ENCODE measurements around the gene KRT17.
"Not testable (repeated sequence)": the region's sequence is repeated elsewhere in the genome, so short reads cannot be mapped to it uniquely, and the experiment has no call there.

KRT17 gene

DNA sequence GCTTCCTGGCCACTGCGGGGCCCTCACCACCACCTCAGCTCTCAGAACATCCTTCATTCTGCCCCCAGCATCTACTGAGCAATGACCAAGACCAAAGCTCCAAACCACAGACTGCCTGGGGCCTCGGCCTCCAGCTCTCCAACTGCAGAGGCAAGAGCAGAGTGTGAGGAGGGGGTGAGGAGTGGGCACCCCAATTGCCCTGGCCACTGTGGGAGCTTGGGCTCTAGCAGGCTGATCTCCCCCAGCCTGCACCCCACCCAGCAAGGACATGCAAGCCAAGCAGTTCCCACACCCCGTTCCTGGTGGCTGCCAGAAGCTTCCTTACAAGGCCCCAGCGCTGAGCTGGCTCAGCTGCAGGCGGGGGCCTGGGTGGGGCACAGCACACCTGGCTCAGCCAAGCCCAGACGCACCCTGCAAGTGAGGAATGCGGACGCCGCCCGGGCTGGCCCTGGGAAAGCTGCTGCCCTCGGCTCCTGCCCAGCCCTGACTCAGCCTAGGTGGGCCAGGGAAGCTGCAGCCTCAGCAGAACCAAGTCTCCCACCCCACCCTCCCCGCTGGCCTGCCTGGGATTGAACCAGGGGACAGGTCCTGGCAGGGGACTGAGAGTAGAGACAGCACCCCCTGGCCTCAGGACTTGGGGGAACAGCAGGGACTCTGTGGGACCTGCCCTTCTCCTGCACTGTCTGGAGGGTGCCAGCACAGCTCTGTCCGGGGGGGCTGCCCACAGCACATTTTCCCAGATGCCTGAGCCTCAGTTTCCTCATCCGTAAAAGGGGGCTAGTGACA is 29.7 kb upstream of the KRT17 start:
- no peak for DNase-seq (ENCODE audit: low read depth in 2 of 2)

DNA sequence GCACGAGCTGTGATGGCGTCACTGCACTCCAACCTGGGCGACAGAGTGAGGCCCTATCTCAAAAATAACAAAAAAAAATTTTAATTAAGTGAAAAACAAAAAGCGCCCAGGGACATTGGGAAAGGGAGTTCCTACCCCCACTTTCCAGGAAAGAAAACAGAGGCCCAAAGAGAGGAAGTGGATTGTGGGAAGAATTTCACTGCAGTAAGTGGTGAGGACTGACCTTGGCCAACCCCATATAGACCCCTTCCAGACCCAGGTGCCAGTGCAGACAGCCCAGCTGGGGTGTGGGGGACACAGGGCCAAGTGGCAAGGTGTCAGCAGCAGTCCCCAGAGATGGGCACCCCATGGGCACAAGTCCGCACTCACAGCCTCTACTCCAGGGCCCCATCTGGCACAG is 29.0 kb upstream of the KRT17 start:
- no peak for DNase-seq (ENCODE audit: low read depth in 2 of 2)

DNA sequence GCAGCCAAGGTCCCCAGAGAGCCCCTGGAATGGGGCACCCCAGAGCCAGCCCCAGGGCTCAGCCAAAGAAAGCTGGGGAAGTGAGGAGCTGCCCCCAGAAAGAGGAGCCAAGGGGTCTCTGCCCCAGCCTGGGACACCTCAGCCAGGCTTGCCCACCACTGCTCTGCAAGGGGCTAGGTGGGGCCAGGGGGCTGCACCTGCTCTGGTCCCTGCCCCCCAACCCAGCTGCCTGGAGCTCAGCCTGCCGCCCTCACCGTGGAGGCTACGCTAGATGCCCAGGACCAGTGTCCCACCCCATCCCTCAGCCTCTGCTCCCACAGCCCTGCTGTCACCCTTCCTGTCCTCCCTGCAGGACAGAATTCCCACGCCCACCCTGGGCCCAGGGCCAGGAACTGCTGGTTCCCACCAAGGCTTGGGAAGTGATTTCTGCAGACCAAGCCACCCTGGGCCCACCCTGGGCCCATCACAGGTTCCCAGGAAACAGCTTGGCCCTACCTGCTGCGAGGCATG is 28.1 kb upstream of the KRT17 start:
- DNase-seq (ENCODE audit: low read depth in 2 of 2) = no peak

DNA sequence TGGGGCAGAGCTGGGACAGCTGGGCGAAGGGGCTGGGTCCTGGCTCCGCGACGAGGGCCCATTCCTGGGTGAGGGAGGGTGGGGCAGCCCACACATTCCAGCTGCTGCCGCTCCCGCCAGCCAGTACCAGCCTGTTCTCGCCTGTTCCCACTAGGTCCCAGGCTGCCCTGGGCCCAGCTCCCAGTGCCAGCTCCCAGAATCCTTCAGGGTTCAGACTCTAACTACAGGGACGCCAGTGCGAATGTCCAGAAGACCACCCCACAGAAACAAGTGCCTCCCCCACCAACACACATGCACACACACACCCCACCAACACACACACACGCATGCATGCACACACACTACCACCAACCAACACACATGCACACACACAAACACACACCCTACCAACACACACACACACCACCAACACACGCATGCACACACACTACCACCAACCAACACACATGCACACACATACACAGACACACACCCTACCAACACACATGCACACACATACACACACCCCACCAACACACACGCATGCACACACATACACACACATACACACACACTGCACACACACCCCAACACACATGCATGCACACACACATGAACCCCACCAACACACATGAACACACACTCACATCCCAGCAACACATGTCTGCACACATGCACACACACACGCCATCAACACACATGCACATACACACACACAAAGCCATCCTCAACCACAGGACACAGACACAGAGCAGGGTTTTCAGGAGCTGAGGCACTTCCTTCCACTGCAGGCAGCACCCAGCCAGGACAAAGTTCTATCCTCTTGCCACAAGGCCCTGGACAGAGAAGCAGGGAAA is 27.5 kb upstream of the KRT17 start:
- DNase-seq (ENCODE audit: low read depth in 2 of 2) = no peak

DNA sequence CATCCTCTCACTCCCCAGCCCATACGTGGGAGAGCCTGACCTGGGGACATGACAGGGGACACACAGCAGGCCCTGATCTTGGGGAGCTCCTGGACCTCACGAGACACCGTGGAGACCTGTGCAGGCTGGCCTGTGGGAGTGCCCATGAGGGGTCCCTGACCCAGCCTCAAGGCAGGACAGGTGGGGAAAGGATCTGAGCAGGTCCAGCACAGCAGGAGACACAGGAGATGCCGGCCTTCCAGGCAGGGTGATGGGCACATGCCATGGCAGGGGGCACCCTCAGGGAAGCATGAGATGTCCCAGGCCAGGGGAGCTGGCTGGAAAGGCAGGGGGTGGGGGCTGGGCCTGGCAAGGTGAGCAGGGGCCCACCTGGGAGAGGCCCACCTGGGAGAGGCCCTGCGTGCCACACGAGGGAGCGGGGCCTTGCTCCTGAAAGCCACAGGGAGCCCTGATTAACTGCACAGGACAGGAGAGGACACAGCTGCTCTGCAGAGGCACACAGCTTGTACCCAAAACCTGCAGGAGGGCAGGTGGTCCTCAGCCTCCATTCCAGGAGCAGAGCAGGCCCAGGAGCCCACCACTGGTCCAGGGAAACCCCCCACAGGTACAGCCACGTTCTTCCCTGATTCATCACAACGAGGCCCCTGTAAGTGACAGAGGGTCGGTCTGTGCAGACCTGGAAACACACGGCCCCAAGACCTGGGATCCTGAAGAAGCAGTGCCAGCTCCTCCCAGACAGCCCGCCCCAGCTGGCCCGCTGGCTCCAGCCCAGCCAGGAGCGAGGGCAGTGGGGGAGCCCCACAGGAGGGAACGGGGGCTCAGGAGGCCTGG is 26.6 kb upstream of the KRT17 start:
- no peak for DNase-seq (ENCODE audit: low read depth in 2 of 2)

DNA sequence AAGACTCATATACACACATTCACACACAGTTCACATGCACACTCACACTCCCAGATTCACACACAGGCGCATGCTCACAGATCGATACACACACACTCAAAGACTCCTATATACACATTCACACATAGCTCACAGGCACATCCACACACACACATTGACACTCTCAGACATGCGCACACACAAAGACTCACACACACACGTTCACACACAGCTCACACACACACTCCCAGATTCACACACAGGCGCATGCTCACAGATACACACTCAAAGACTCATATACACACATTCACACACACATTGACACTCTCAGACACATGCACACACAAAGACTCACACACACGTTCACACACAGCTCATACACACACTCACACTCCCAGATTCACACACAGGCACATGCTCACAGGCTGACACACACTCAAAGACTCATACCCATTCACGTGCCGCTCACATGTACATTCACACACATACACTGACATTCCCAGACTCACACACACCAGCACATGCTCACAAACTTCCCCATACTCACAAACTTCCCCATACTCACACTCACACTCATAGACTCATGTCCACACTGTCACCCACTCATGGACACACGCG is 25.6 kb upstream of the KRT17 start:
- no peak for DNase-seq (ENCODE audit: low read depth in 2 of 2)

DNA sequence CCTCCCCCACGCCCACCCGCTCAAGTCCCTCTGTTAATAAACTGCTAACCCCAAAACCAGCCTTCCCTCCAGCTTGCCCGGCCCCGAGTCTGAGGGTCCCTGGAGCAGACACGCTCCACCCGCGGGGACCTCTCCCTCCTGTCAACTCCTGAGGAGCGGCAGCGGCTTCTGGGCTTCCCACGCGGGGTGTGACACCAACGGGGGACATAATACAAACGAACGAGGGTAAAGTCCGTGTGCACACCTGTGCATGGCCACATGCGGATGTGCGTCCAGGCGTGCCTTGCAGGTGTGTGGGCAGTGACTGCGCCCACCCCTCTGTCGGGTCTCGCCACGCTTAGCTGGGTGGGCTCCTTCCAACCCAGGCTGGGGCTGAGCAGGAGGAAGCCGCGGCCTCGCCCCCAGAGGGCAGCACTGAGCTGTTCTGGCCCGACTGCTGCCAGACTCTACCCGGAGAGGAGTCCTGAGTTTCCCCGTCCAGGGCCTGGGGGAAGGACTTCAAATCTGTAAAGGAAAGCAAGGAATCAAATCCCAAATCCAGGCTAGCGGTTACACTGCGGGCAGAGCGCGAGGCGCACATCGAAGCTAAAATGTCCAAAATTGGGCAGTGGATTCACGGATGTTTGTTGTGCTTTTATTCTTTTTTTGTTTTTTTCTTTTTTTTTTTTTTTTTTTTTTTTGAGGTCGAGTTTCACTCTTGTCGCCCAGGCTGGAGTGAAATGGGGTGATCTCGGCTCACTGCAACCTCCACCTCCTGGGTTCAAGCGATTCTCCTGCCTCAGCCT is 24.2 kb upstream of the KRT17 start:
- DNase-seq (ENCODE audit: low read depth in 2 of 2) = peak; percentile 55 to 57

DNA sequence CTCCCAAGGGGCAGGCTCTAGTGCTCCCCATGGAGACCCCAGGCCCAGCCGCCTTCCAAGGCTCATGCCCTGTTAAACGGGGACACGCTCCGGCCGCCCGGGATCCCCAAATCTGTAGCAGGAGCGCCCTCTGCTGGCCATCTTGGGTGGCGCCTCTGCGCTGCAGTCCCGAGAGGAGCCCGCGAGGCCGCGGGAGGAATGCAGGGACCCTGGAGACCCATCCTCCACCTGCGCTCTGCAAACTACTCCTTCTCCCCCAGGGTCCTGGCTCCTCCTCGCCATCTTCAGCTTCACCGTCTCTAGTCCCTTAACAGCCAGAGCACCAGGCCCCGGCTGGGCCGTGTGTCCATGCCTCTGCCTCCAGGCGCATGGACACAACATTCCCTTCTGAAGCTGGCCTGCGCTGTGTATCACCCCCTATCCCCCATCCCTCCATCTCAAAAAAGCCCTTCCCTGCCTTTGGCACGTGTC is 23.6 kb upstream of the KRT17 start:
- peak; percentile 58 to 64 for DNase-seq (ENCODE audit: low read depth in 2 of 2)

DNA sequence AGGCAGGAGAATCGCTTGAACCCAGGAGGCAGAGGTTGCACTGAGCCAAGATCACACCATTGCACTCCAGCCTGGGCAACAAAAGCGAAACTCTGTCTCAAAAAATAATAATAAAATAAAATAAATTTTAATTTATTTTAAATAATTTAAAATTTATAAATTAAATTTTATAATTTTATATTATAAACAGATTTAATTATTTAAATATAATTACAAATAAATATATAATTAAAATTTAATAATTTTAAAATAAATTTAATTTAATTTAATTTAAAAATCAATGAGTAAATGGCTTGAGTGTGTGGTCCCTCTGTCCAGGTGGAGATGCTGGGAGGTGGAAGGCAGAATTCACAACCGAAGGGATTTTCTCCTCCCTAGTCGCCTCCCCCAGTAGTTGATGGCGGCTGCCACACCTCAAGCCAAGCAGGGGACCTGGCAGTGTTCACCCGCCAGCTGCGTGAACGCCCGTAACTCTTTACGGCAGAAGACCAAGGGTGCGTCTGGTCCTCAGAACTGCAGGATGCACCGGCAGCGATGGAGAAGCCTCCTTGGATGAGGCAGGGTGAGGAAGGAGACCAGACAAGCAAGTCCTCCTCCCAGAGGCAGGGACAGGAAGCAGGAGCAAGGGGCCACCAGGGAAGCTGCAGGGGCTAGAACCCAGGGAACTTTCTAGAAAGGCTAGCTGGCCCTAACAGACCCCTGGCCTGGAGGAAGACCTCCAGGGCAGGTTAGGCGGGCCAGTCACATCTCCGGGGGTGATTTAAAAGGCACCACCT is 22.9 kb upstream of the KRT17 start:
- no peak for DNase-seq (ENCODE audit: low read depth in 2 of 2)

DNA sequence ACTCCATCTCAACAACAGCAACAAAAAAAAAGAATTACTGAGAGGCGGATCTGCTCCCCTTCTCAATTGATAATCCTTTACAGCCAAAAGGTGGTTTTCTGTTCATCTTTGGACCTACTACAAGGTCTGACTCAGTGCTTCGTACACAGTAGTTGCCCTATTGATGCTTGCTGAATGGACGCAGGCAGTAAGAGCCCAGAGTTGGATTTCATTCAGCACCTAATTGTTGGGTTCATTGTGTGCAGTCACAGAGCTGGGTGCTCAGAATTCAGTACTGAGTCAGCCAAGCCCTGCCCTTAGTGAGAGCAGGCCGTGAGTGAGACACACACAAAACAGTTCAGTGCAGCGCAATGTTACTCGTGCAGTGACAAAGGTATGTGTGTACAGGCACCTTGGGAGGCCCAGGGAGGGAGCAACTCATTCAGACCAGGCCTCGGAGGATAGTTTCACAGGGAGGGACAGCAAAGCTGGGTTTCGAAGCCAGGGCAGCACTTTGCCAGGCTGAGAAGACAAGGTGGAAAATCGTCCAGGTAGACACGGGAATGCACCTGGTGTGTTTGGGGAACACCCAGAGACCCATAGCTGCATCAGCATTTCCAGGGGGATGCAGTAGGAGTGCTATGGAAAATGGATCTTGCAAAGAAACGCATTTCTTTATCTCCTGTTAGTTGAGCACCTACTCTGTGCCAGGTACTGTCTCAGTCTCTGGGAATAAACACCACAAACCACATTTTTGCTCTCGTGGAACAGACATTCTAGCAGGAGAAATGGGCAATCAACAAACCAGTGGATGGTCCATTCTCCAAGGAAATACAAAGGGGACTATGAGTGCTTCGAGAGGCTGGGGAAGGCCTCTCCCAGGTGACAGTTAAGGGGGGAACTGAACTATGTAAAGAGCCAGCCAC is 18.1 kb upstream of the KRT17 start:
- no peak for DNase-seq (ENCODE audit: low read depth in 2 of 2)

DNA sequence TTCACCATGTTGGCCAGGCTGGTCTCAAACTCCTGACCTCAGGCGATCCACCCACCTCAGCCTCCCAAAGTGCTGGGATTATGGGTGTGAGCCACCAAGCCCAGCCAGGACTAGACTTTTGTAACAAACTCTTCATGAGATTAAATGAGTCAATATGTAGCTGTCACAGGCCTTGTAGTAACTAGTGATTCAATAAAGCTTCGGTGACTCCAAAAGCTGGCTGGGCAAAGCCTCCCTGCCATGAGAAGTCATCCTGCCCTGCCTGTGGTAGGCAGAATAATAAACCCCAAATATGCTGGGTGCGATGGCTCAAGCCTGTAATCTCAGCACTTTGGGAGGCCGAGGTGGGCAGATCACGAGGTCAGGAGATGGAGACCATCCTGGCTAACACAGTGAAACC is 16.2 kb upstream of the KRT17 start:
- not testable (repeated sequence) for DNase-seq (ENCODE audit: low read depth in 2 of 2)

DNA sequence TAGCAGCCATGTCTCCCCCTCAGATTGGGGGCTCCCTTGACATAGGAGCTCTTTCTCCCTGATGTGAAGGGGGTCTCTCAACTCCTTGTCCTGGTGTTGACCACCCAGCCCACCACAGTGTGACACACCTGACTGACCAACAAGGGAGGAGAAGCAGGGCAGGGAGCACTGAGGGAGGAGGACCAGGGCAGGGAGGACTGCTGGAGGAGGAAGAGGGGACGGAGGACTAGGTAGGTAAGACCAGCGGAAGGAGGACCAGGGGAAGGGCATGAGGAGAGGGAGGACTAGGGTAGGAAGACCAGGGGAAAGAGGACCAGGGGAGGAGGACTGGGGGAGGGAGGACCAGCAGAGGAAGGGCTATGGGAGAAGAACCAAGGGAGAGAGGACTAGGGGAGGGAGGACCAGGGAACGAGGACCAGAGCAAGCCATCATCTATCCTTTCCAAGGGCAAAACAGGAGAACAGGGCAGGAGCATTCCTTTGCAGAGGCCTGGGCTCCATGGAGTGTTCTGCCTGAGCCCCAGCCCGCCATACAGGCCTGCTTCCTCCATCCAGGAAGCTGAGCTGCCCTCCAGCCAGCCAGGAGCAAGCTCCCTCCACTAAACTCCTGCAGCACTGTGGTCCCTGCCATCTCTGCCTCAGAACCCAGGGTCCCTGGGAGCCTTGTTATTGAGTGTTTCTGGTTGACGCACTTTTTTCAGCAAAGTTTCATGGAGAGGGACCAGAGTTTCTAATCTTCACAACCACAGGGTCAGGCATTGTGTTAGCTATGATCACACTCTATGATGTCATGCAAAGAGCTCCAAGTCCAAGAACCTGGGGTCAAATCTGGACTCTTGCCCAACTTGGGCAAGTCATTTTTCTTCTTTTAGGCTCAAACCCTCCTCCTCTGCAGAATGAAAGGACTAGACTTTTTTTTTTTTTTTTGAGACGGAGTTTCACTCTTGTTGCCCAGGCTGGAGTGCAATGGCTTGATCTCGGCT is 15.4 kb upstream of the KRT17 start:
- DNase-seq (ENCODE audit: low read depth in 2 of 2) = no peak

DNA sequence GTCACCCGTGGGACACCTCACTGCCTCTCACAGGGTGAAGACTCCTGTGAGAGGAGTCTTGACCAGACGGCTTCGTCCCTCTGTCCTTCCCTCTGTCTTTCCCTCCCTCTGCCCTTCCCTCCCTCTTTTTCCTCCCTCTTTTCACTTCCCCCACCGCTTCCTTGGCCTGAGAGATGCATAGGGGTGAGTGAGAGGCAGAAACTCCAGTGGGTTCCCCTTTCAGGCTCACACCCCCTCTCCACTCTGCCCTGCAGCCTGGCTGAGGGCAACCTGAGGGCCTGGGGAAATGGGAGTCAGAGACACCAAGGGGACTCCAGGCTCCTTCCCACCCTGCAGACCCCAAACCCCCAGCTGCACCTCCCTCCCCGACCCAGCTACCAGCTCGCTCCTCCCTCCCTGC is 14.6 kb upstream of the KRT17 start:
- DNase-seq (ENCODE audit: low read depth in 2 of 2) = no peak

DNA sequence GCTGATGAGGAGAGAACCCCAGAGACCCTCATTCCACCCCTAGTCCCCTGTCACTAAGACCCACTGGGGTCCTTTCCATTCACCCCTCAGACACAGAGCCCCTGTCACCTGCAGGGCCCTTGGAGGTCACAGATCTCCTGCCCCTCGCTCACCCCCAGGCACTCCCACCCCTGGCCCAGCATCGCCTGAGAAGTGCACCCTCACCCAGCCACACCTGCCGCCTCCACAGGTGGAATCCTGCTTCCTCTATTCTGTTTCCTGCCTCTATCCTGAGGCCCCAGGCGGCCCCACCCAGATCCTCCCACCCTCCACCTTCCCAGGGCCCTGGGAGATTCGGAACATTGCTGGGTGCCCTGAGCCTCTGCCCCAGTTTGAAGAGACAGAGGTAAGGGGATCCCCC is 13.8 kb upstream of the KRT17 start:
- DNase-seq (ENCODE audit: low read depth in 2 of 2) = no peak

DNA sequence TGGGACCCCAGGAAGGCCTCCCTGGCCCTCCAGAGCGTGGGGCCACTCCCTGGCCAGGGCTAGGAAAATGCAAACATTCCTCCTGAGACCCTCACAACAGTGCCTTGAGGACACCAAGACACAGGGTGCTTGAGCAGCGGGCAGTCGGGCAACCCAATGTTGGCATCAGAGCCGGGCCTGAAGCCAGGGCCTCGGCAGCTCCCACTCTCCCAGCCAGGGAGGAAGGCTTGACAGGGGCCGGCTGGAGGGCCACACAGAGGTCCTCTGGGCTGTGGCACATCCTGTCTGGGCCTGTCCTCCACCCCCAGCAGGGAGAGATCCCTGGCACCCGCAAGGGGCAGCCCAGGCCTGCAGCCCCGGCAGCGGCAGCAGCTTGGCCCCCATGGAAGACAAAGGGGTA is 12.3 kb upstream of the KRT17 start:
- DNase-seq (ENCODE audit: low read depth in 2 of 2) = no peak

DNA sequence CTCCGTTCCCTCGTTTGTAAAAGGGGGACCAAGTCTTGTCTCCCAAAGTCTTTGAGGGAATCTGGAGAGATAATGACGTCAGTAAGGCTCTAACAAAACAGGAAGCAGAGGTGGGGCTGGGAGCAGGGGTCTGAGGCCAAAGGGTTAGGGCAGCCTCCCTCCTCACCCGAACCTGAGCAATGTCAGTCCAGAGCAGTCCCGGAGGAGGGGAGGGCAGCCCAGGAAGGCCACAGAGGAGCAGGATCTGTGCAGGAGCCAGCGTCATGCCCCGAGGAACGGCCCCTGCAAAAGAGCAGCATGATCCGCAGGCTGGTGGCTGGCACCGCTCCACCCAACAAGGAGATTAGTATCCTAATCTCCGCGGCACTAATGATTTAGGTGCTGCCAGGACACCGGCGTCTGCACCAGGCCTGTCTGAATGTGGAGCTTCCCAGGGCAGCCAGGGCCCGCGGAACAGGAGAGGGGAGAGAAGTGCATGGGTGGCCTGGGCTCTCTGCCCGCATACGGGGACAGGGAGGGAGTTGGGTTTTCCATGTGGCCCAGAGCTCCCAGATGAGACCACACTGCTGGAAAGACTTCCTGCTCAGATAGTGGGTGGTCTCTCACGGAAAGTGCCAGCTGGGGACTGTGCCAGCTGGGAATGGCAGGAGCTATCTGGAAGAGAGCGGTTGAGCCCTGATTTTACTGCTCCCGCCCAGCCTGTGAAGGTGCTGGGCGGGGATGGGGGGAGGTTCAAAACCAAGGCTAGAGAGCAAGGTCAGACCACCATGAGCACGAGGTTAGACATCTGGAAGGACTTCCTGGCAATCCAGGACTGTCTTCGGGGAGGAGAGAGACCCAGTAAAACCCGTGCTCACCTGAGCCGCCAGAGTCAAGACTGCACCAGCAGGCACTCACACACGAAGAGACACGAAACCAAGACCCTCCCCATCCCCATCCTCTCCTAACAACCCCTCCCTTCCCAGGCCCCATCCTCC is 11.0 kb upstream of the KRT17 start:
- DNase-seq (ENCODE audit: low read depth in 2 of 2) = no peak
